ENCODE results near the gene TRPC4.
"Not testable (repeated sequence)": the region's sequence is repeated elsewhere in the genome, so short reads cannot be mapped to it uniquely, and the experiment has no call there.

The TRPC4 gene

GRCh38 chr13:37811441-37811840 is 58.1 kb downstream of the TRPC4 start:
- DNase-seq: no peak

DNA sequence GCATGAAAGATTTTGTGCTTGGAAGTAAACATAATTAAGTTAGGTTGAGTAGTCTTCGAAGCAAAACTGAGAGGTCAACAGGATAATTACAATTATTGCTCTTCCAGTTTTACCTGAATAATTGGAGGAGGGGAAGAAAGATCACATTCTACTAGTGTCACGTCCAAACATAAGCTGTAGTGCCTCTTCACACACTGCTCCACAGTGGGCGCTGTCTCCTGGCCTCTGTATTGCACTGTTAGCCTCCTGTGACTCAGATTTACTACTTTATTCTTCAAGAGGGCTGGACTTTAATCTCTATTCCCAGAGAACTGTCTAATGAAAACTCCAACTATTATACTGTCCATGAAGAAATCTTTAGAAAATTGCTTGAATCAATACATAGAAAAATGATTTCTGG is 62.9 kb downstream of the TRPC4 start:
- DNase-seq: no peak

GRCh38 chr13:37797631-37798030 is 71.9 kb downstream of the TRPC4 start:
- DNase-seq: no peak

DNA sequence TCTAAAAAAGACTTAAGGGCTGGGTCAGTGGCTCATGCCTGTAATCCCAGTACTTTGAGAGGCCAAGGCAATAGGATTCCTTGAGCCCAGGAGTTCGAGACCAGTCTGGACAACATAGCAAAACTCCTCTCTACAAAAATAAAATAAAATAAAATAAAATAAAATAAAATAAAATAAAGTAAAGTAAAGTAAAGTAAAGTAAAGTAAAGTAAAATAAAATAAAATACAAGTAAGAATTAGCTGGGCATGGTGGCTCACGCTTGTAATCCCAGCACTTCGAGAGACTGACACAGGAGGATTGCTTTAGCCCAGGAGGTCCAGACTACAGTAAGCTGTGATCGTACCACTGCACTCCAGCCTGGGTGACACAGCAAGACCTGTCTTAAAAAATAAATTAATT is 72.8 kb downstream of the TRPC4 start:
- DNase-seq: not testable (repeated sequence)

DNA sequence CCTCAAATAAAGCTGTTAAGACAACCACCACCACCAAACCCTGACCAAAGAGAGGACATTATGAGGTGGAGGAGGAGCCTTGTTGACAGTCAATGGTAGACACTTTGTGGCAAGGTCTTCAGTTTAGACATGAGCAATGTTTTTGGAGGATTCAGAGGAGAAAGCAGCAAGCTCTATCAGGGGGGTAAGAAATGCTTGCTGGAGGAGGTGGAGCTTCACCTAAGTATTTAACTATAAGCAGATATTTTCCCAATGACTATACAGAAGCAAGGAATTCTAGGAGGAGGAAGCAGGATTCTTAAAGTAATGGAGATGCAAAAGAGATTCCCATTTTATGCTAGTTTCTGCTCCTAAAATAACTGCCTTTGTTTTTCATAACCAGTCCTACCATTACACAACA is 74.2 kb downstream of the TRPC4 start:
- no peak for DNase-seq

- DNase-seq: no peak
These were observed 77.9 kb downstream of the TRPC4 start for GRCh38 chr13:37791699-37792098.

DNA sequence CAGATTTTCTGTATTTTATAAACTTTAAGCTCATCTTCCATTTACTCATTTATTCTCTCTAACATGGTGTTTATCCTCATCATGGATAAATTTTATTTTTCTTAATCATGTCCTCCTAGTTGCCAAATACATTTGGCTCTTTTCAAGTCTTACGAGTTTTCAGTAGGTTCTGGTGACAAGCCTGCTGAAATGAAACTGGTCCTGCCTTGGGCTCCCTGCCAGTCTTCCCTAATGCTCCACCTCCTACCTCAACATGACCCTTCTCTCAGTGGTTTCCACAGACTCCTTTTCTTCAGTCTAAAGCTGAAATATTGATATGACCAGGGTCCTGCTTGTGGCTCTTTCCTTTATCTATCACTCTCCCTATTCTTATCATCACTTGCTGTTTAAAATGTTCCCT is 81.2 kb downstream of the TRPC4 start:
- no peak for DNase-seq

- DNase-seq: no peak
These were observed 91.9 kb downstream of the TRPC4 start for GRCh38 chr13:37777676-37778075.

GRCh38 chr13:37775871-37776270 is 93.7 kb downstream of the TRPC4 start:
- no peak for DNase-seq

GRCh38 chr13:37772644-37773043 is 96.9 kb downstream of the TRPC4 start:
- no peak for DNase-seq

GRCh38 chr13:37769545-37769944 is 100.0 kb downstream of the TRPC4 start:
- DNase-seq: no peak

GRCh38 chr13:37769078-37769477 is 100.5 kb downstream of the TRPC4 start:
- DNase-seq: peak; percentile 22

DNA sequence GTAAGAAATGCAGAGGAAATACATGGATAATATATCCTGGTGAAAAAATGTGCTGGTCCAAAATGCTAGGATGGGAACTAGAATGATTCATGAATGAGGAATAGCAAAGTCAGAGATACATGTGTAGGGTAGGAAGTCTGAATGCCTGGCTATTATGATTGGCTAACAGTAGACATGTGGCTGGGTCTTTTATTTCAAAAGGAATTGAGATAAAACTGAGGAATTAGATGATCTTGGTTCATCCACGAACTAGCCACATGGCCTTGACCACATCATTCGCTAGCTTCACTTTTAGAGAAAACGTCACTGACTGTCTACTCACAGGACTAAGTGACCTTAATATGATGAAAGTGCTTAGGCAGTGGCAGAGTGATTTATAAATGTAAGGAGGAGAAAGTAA is 103.1 kb downstream of the TRPC4 start:
- DNase-seq: no peak

DNA sequence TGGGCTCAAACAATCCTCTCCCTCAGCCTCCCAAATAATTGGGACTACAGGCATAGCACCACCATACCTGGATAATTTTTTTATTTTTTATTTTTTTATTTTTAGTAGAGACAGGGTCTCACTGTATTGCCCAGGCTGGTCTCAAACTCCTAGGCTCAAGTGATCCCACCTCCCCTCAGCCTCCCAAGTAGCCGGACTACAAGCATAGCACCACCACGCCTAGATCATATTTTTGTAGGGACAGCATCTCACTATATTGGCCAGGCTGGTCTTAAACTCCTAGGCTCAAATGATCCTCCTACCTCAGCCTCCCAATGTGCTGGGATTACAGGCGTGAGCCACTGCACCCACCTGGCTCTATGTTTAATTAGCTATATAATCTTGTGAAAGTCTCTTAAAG is 114.2 kb downstream of the TRPC4 start:
- DNase-seq: no peak

DNA sequence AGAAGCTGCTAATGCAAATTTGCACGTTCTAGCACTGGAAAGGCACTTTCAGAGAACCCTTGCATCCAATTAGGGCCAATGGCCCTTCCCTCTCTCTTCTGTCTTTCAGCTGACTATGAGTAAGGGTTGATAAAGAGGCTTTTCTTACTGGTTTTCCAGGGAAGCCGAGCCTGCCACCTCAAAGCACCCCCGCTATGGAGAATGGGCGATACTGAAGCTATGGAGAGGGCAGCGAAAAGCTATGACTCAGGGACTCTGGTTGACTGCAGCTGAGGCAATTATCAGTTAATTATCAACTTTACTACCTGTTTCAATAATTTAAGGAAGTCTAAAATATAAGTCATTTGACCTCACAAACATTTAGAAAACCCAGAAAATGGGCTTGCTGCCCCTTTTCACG is 115.8 kb downstream of the TRPC4 start:
- DNase-seq: no peak

GRCh38 chr13:37752146-37752545 is 117.4 kb downstream of the TRPC4 start:
- DNase-seq: peak; percentile 22

GRCh38 chr13:37751025-37751424 is 118.5 kb downstream of the TRPC4 start:
- no peak for DNase-seq

- no peak for DNase-seq
These were observed 120.7 kb downstream of the TRPC4 start for GRCh38 chr13:37748913-37749312.

GRCh38 chr13:37747071-37747612 is 122.4 kb downstream of the TRPC4 start:
- peak; percentile 94 for DNase-seq

DNA sequence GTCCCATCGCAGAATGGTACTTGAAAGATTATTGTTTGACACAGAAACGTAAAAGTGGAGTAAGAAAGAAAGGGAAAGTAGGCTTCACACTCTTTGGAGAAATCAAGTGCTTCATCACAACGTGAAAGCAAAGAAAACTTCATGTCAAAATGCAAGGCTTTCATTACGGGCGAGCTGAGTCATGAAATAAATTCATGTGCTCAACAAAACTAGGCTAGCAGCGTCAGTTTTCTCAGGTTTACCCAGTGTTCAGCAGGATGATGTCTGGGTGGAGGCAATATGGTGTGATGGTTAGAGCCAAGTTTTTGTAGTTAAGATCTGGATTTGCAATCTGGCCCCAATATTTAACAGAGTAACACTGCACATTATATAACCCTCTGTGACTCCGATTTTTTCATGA is 128.0 kb downstream of the TRPC4 start:
- no peak for DNase-seq

DNA sequence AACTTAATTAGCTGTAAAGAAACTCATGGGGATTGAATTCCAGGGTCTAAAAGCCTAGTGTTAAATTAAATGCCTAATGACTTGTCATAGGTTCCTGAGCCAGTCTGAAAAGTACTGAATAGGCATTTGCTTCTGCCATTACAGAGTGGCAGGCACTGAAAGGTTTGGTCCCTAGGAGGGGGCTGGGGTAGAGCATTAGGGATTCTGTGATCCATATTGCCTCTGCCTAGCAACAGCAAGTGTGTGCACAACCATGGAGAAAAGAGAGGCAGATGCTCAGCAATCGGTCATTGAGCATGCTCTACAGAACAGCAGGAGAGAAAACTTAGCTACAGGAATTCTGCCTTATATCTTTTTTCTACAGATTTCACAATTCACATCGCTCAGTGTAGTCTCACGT is 133.5 kb downstream of the TRPC4 start:
- peak; percentile 28 for DNase-seq

- DNase-seq: no peak
These were observed 134.3 kb downstream of the TRPC4 start for GRCh38 chr13:37735293-37735692.

GRCh38 chr13:37729876-37730275 is 139.7 kb downstream of the TRPC4 start:
- DNase-seq: no peak

DNA sequence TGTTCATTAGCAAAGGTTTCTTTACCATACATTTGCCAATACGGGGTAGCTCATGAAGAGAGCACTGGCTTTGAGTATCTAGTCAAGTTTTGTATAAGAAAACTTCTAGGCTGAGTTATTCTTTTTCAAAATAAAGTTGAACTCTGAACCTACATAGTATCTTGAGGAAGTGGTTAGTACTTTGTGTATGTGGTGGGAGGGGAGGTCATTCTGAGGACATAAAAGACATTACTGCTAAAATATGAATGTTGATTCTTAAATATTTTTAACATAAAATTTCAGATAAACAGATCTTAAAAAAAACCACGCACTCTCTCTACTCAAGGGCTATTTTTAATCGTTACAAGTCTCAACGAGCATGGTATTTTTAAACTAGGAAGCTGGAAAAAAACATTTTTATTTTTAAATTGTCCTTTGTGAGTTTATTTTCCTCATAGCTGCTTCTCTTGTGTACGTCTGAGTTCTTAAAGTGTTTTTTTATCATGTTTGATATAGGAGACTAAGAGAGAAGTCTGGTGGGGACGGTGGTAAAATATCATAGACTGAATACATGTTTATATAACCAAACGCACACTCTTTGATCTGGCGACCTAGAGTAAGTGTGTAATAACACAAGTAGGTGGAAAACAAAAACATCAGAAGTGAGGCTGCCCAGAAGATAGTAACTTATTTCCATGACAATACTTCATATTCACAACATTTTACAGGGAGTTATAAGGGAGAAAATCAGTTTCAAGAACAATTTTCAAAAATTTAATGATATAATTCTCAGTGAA is 153.0 kb downstream of the TRPC4 start:
- DNase-seq: no peak

- DNase-seq: no peak
These were observed 154.0 kb downstream of the TRPC4 start for GRCh38 chr13:37715606-37716015.

Measured in NCI-H69 (cell line).